Panc1 (cell line): ENCODE results near the gene SNCB.

ENCODE experiments used
- CTCF ChIP-seq: fragments of 450-650 bp; IDR thresholded peaks from 2 replicates; pipeline ENCODE4 v1.5.1; 2017; ENCODE audit warnings: mild to moderate bottlenecking
- POLR2AphosphoS5 ChIP-seq: IDR thresholded peaks from 2 replicates; pipeline ENCODE4 v1.6.1; 2012; ENCODE audit warnings: mild to moderate bottlenecking, low read depth, low read length, moderate library complexity

- TF ChIP-seq CTCF (no peak), POLR2AphosphoS5 (no peak)
Measured at GRCh38 chr5:176625512-176625911, 4.8 kb downstream of the SNCB start.
